Suprapubic skin (tissue), 4 donors: ENCODE data around the gene HGF. TPM values are rescaled to one million over a fixed set of nuclear protein-coding genes. Genes with fewer than 3 reads are reported as not detected.

Source experiments
- DNase-seq, 2 donors: peaks; one replicate each; pipeline ENCODE4 v3.0.0-alpha.2; 2019; ENCODE audit warnings: low spot score in 2 of 2
- H3K27ac ChIP-seq: fragments of 200-600 bp; sonication (generic); one replicate; pipeline ENCODE4 v1.5.1; 2019
- H3K27me3 ChIP-seq: fragments of 200-600 bp; sonication (generic); one replicate; pipeline ENCODE4 v1.5.1; 2019
- H3K36me3 ChIP-seq: fragments of 200-600 bp; sonication (generic); one replicate; pipeline ENCODE4 v1.5.1; 2019
- H3K4me1 ChIP-seq: fragments of 200-600 bp; sonication (generic); one replicate; pipeline ENCODE4 v1.5.1; 2019
- H3K4me3 ChIP-seq: fragments of 200-600 bp; sonication (generic); one replicate; pipeline ENCODE4 v1.5.1; 2019; ENCODE audit warnings: mild to moderate bottlenecking
- H3K9me3 ChIP-seq: fragments of 200-600 bp; sonication (generic); one replicate; pipeline ENCODE4 v1.5.1; 2019
- CTCF ChIP-seq, 2 donors: fragments of 200-600 bp in 1 of 2; fragments of 450-650 bp in 1 of 2; sonication (generic) in 1 of 2; IDR thresholded peaks; one replicate each; pipeline ENCODE4 v1.5.1; 2016 to 2019; ENCODE audit warnings: antibody characterized with exemption in 2 of 2, mild to moderate bottlenecking in 1 of 2, moderate library complexity in 1 of 2
- EP300 ChIP-seq: sonication (generic); formaldehyde crosslinking; IDR thresholded peaks from one replicate; pipeline ENCODE4 v1.6.1; 2017; ENCODE audit warnings: antibody characterized with exemption
- POLR2A ChIP-seq, 2 donors: fragments of 450-650 bp; IDR thresholded peaks; one replicate each; pipeline ENCODE4 v1.6.1; 2017; ENCODE audit warnings: antibody characterized with exemption in 2 of 2, mild to moderate bottlenecking in 2 of 2, moderate library complexity in 2 of 2
- POLR2AphosphoS5 ChIP-seq, 3 donors: sonication (generic); formaldehyde crosslinking; IDR thresholded peaks; one replicate each; pipeline ENCODE4 v1.6.1; 2017; ENCODE audit warnings: antibody characterized with exemption in 3 of 3
- WGBS: methylation state at CpG from one replicate; pipeline ENCODE4 v1.1.5; 2018; 5-methylcytosine and 5-hydroxymethylcytosine counted together
- total RNA-seq, 4 donors: library from RNA; depleted of rRNA; stranded (reverse); fragments of >200 nt; gene quantifications; one replicate each; pipeline ENCODE4 v1.1.0, GENCODE V29; 2016

Gene HGF
- total RNA-seq, 4 donors from 2014 or later = 0.47 to 1.9 (median 0.89) TPM

DNA sequence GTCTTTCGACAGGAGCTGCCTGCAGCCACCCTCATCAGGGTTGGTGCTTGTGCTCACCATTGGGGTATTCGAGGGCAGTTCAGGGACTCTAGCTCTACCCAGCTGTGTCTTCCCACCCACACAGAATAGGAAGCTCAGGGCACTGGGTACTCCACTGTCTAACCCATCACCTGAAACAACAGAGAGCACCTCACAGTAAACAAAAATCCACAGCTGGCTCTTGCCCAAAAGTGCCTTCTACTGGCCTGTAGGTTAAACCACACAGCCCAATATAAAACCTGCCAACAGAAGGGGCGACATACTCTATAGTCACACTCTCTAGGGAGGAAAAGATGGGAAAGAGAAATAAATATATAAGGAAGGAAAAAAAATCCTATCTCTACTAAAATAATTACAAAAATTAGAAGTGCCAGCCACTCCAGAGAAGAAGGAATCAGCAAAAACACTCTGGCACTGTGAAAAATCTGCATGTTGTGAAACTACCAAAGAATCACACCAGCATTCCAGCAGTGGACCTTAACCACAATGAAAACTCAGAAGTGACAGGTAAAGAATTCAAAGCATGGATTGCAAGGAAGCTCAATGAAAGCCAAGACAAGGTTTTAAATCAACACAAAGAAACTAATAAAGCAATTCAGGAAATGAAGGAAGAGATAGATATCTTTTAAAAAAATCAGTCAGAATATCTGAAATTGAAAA lies 110.0 kb downstream of the HGF start:
- DNase-seq = no peak
- no peaks in the 10 kb centered on the region for H3K9me3 ChIP-seq
- no peaks in the 10 kb centered on the region for H3K4me1 ChIP-seq
- H3K27me3 ChIP-seq = no peaks in the 10 kb centered on the region
- H3K36me3 ChIP-seq = no peaks in the 10 kb centered on the region
- H3K4me3 ChIP-seq = no peak overlapping the region
- no peak overlapping the region for H3K27ac ChIP-seq
- TF ChIP-seq POLR2AphosphoS5 (IDR thresholded peaks at IDR 0.05) = no peak
- no peak for TF ChIP-seq CTCF (IDR thresholded peaks at IDR 0.05)
- no peak for TF ChIP-seq POLR2A (IDR thresholded peaks at IDR 0.05)
- TF ChIP-seq EP300 = no peak
- WGBS = 97% methylated on average over 3 of the region's 3 CpGs

GRCh38 chr7:81657551-81657950 lies 112.3 kb downstream of the HGF start:
- Histone ChIP-seq H3K4me3 (no peak overlapping the region), H3K36me3 (no peaks in the 10 kb centered on the region), H3K27me3 (no peaks in the 10 kb centered on the region), H3K27ac (no peak overlapping the region), H3K4me1 (no peaks in the 10 kb centered on the region), H3K9me3 (no peaks in the 10 kb centered on the region)
- no peak for DNase-seq
- TF ChIP-seq POLR2A (IDR thresholded peaks at IDR 0.05) (no peak), POLR2AphosphoS5 (IDR thresholded peaks at IDR 0.05) (no peak), EP300 (no peak), CTCF (IDR thresholded peaks at IDR 0.05) (no peak)

GRCh38 chr7:81655271-81655670 lies 114.6 kb downstream of the HGF start:
- 78% methylated on average over 1 of the region's 1 CpG for WGBS
- H3K27ac ChIP-seq = no peak overlapping the region
- H3K36me3 ChIP-seq = no peaks in the 10 kb centered on the region
- no peaks in the 10 kb centered on the region for H3K9me3 ChIP-seq
- no peak for TF ChIP-seq EP300
- no peak for TF ChIP-seq POLR2AphosphoS5 (IDR thresholded peaks at IDR 0.05)
- TF ChIP-seq POLR2A (IDR thresholded peaks at IDR 0.05) = no peak
- no peak for TF ChIP-seq CTCF (IDR thresholded peaks at IDR 0.05)
- no peaks in the 10 kb centered on the region for H3K27me3 ChIP-seq
- no peak overlapping the region for H3K4me3 ChIP-seq
- DNase-seq = no peak
- no peaks in the 10 kb centered on the region for H3K4me1 ChIP-seq

- 90% methylated on average over 1 of the region's 1 CpG for WGBS
- DNase-seq = no peak
Observed at GRCh38 chr7:81652225-81652624, 117.6 kb downstream of the HGF start.

More at GRCh38 chr7:81652225-81652624, 117.6 kb downstream of the HGF start:
- Histone ChIP-seq H3K27me3 (no peaks in the 10 kb centered on the region), H3K4me3 (no peak overlapping the region), H3K27ac (no peak overlapping the region), H3K9me3 (no peaks in the 10 kb centered on the region), H3K4me1 (no peaks in the 10 kb centered on the region), H3K36me3 (no peaks in the 10 kb centered on the region)
- TF ChIP-seq POLR2A (IDR thresholded peaks at IDR 0.05) (no peak), CTCF (IDR thresholded peaks at IDR 0.05) (no peak), POLR2AphosphoS5 (IDR thresholded peaks at IDR 0.05) (no peak), EP300 (no peak)
